SU-DHL-6 (cell line): Measurements from ENCODE around the gene URM1.

ENCODE experiments used
- EZH2phosphoT487 ChIP-seq: fragments of 200-600 bp; sonication (generic), shearing (Covaris generic); conservative IDR thresholded peaks from 2 replicates; pipeline ENCODE4 v1.6.1; 2018; ENCODE audit warnings: mild to moderate bottlenecking, antibody characterized with exemption, low read length, moderate library complexity, mixed read lengths
- TF ChIP-seq, protein P1 (sequence below): fragments of 200-600 bp; sonication (generic); IDR thresholded peaks from one replicate; pipeline ENCODE4 v1.5.1; 2017; ENCODE audit warnings: antibody characterized with exemption, mild to moderate bottlenecking, low read length, moderate library complexity; ENCODE audit not compliant: insufficient read depth, poor library complexity, severe bottlenecking

DNA sequence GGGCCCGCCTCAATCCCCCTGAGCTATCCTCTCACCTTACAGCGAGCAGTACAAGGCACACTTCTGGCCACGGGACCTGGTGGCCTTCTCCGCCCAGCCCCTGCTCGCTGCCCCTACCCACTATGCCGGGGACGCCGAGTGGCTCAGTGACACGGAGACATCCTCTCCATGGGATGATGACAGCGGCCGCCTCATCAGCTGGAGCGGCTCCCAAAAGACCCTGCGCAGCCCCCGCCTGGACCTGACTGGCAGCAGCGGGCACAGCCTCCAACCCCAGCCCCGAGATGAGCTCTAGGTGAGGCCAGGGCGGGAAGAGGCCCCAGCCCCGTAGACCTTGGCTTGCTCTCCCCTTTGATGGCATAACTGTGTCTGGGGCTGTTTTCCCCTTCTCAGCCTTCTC is 64.4 kb downstream of the URM1 start:
- TF ChIP-seq, protein P1, sequence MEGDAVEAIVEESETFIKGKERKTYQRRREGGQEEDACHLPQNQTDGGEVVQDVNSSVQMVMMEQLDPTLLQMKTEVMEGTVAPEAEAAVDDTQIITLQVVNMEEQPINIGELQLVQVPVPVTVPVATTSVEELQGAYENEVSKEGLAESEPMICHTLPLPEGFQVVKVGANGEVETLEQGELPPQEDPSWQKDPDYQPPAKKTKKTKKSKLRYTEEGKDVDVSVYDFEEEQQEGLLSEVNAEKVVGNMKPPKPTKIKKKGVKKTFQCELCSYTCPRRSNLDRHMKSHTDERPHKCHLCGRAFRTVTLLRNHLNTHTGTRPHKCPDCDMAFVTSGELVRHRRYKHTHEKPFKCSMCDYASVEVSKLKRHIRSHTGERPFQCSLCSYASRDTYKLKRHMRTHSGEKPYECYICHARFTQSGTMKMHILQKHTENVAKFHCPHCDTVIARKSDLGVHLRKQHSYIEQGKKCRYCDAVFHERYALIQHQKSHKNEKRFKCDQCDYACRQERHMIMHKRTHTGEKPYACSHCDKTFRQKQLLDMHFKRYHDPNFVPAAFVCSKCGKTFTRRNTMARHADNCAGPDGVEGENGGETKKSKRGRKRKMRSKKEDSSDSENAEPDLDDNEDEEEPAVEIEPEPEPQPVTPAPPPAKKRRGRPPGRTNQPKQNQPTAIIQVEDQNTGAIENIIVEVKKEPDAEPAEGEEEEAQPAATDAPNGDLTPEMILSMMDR, result no peak
- TF ChIP-seq EZH2phosphoT487, result no peak
